ENCODE data around the gene ATF5. TPM values are rescaled to one million over a fixed set of nuclear protein-coding genes. Genes with fewer than 3 reads are reported as not detected.

The ATF5 gene
- total RNA-seq, 2 experiments from 2014 or later: 16.3 to 19.1 TPM

DNA sequence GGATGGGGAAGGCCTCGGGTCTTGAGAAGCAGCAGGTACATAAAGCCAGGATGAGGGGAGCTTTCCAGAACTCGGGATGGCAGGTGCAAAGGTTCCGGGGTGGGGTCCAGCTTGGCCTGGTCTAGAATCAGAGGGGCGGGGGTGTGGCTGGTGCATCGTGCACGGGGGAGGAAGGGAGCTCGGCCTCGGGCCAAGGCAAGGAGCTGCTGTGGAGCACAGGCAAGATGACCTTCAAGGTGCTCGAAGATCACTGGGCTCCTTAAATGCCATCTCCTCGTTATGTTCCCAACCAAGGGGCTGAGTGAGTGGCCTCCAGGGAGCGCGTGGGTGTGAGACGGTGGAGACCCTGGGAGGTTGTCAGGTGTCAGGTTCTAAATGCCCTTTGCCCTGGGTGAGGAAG lies 48.1 kb downstream of the ATF5 start:
- no peak for ATAC-seq (ENCODE audit: poor library complexity)
- Histone ChIP-seq H3K4me1 (ENCODE audit: insufficient read depth, low read length) (no peaks in the 10 kb centered on the region), H3K27me3 (ENCODE audit: control insufficient read depth in 1 of 2, insufficient read depth in 2 of 2, low read length in 2 of 2) (no peaks in the 10 kb centered on the region), H3K27ac (ENCODE audit: low read depth in 1 of 2, low read length in 2 of 2) (no peak overlapping the region), H3K9me3 (ENCODE audit: control insufficient read depth in 1 of 2, insufficient read depth in 1 of 2, low read length in 2 of 2) (no peaks in the 10 kb centered on the region), H3K4me3 (ENCODE audit: low read length) (no peak overlapping the region), H3K36me3 (ENCODE audit: insufficient read depth, low read length) (peaks cover 51% of the 10 kb centered on the region)
- CTCF ChIA-PET: no interaction called here
- Mint-ChIP-seq H3K27me3 (no peaks in the 10 kb centered on the region), H3K27ac (no peak overlapping the region), H3K4me3 (no peak overlapping the region), H3K4me1 (ENCODE audit: low read depth) (no peaks in the 10 kb centered on the region), H3K36me3 (ENCODE audit: low read depth) (peaks cover 44% of the 10 kb centered on the region), H3K9me3 (no peaks in the 10 kb centered on the region)
- POLR2A ChIA-PET: interaction anchor here (1.2 kb wide), 1 partner anchor 10 kb away, joined by 3 read pairs; no protein-coding TSS in a partner anchor
- TF ChIP-seq CTCF (IDR thresholded peaks at IDR 0.05): no peak
- DNase-seq: no peak
- intact Hi-C loops (cut with DNase I, micrococcal nuclease): no loop called here

DNA sequence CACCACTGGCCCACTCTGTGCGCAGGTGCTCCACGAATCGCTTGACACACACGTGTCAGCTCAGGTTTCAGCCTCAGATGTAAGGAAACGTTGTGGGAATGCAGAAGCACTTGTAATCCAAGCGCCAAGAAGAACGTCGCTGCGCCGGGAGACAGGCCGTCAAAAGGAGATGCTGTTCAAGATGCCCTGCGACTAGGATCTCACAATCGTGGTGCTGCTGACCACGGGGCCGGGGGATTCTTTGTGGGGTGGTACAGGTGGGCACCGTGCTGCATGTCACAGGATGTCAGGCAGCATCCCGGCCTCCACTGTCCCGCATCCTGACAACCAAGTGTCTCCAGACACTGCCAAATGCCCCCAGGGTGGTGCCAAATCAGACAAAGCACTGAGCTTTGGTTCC lies 48.9 kb downstream of the ATF5 start:
- intact Hi-C loops (cut with DNase I, micrococcal nuclease): no loop called here
- Mint-ChIP-seq H3K9me3 (no peaks in the 10 kb centered on the region), H3K27ac (no peak overlapping the region), H3K27me3 (no peaks in the 10 kb centered on the region), H3K36me3 (ENCODE audit: low read depth) (peaks cover 44% of the 10 kb centered on the region), H3K4me1 (ENCODE audit: low read depth) (no peaks in the 10 kb centered on the region), H3K4me3 (no peak overlapping the region)
- no peak for DNase-seq
- CTCF ChIA-PET: no interaction called here
- H3K4me3 ChIP-seq (ENCODE audit: low read length): no peak overlapping the region
- H3K27ac ChIP-seq (ENCODE audit: low read depth in 1 of 2, low read length in 2 of 2): no peak overlapping the region
- TF ChIP-seq CTCF (IDR thresholded peaks at IDR 0.05): no peak
- peaks cover 51% of the 10 kb centered on the region for H3K36me3 ChIP-seq (ENCODE audit: insufficient read depth, low read length)
- no peaks in the 10 kb centered on the region for H3K27me3 ChIP-seq (ENCODE audit: control insufficient read depth in 1 of 2, insufficient read depth in 2 of 2, low read length in 2 of 2)
- ATAC-seq (ENCODE audit: poor library complexity): no peak
- H3K9me3 ChIP-seq (ENCODE audit: control insufficient read depth in 1 of 2, insufficient read depth in 1 of 2, low read length in 2 of 2): no peaks in the 10 kb centered on the region
- no peaks in the 10 kb centered on the region for H3K4me1 ChIP-seq (ENCODE audit: insufficient read depth, low read length)
- POLR2A ChIA-PET: no interaction called here

- H3K27me3 Mint-ChIP-seq: no peaks in the 10 kb centered on the region
- no peak for TF ChIP-seq CTCF (IDR thresholded peaks at IDR 0.05)
- POLR2A ChIA-PET: no interaction called here
- H3K9me3 Mint-ChIP-seq: no peaks in the 10 kb centered on the region
- CTCF ChIA-PET: no interaction called here
- peaks cover 48% of the 10 kb centered on the region for H3K36me3 Mint-ChIP-seq (ENCODE audit: low read depth)
- DNase-seq: no peak
- intact Hi-C loops (cut with DNase I, micrococcal nuclease): no loop called here
- no peaks in the 10 kb centered on the region for H3K27me3 ChIP-seq (ENCODE audit: control insufficient read depth in 1 of 2, insufficient read depth in 2 of 2, low read length in 2 of 2)
- no peak overlapping the region for H3K4me3 ChIP-seq (ENCODE audit: low read length)
- peaks cover 51% of the 10 kb centered on the region for H3K36me3 ChIP-seq (ENCODE audit: insufficient read depth, low read length)
- no peaks in the 10 kb centered on the region for H3K4me1 Mint-ChIP-seq (ENCODE audit: low read depth)
- H3K4me3 Mint-ChIP-seq: no peak overlapping the region
- H3K27ac Mint-ChIP-seq: no peak overlapping the region
- no peaks in the 10 kb centered on the region for H3K9me3 ChIP-seq (ENCODE audit: control insufficient read depth in 1 of 2, insufficient read depth in 1 of 2, low read length in 2 of 2)
- no peak for ATAC-seq (ENCODE audit: poor library complexity)
- H3K4me1 ChIP-seq (ENCODE audit: insufficient read depth, low read length): no peaks in the 10 kb centered on the region
- H3K27ac ChIP-seq (ENCODE audit: low read depth in 1 of 2, low read length in 2 of 2): no peak overlapping the region
These were observed 49.3 kb downstream of the ATF5 start for GRCh38 chr19:49978324-49978723.
